Measurements from ENCODE around the gene ATRAID.

ATRAID gene

GRCh38 chr2:27261241-27261925 is 49.5 kb downstream of the ATRAID start:
- no peak overlapping the region for H3K9ac ChIP-seq (ENCODE audit: low read depth, low read length)
- peaks cover 6% of the 10 kb centered on the region; the same call in 1 of the 2 replicates for H3K4me1 ChIP-seq (ENCODE audit: insufficient read depth, low read length)
- H3K27ac ChIP-seq (ENCODE audit: low read length) = no peak overlapping the region
- H3K36me3 ChIP-seq (ENCODE audit: insufficient read depth, low read depth, low read length) = no peaks in the 10 kb centered on the region
- peaks cover 70% of the 10 kb centered on the region for H3K27me3 ChIP-seq (ENCODE audit: insufficient read depth, low read length)
- H3K9me3 ChIP-seq (ENCODE audit: insufficient read depth, low read depth, low read length) = no peaks in the 10 kb centered on the region; the same call in 1 of the 2 replicates
- peak overlapping the region; percentile 71; the same call in 1 of the 2 replicates for H3K4me3 ChIP-seq (ENCODE audit: low read length)

- H3K9ac ChIP-seq (ENCODE audit: low read depth, low read length) = no peak overlapping the region
- no peaks in the 10 kb centered on the region; the same call in 1 of the 2 replicates for H3K9me3 ChIP-seq (ENCODE audit: insufficient read depth, low read depth, low read length)
- peak overlapping the region; percentile 71; the same call in 1 of the 2 replicates for H3K4me3 ChIP-seq (ENCODE audit: low read length)
- peaks cover 74% of the 10 kb centered on the region for H3K27me3 ChIP-seq (ENCODE audit: insufficient read depth, low read length)
- H3K4me1 ChIP-seq (ENCODE audit: insufficient read depth, low read length) = peaks cover 6% of the 10 kb centered on the region; the same call in 1 of the 2 replicates
- no peak overlapping the region for H3K27ac ChIP-seq (ENCODE audit: low read length)
- H3K36me3 ChIP-seq (ENCODE audit: insufficient read depth, low read depth, low read length) = no peaks in the 10 kb centered on the region
Measured at GRCh38 chr2:27261926-27262298, 50.1 kb downstream of the ATRAID start.

GRCh38 chr2:27262379-27263286 is 50.8 kb downstream of the ATRAID start, which contains the start of gene SLC30A3:
SLC30A3 (minus strand) TSS chr2:27263047; CDS start chr2:27262906, 141 bp downstream.
- peaks cover 6% of the 10 kb centered on the region; the same call in 1 of the 2 replicates for H3K4me1 ChIP-seq (ENCODE audit: insufficient read depth, low read length)
- H3K4me3 ChIP-seq (ENCODE audit: low read length) = peak within 1 kb of the TSS; percentile 71
- H3K36me3 ChIP-seq (ENCODE audit: insufficient read depth, low read depth, low read length) = no peaks in the 10 kb centered on the region
- no peaks in the 10 kb centered on the region; the same call in 1 of the 2 replicates for H3K9me3 ChIP-seq (ENCODE audit: insufficient read depth, low read depth, low read length)
- peak within 1 kb of the TSS; percentile 37; the same call in 1 of the 2 replicates for H3K9ac ChIP-seq (ENCODE audit: low read depth, low read length)
- peaks cover 81% of the 10 kb centered on the region for H3K27me3 ChIP-seq (ENCODE audit: insufficient read depth, low read length)
- H3K27ac ChIP-seq (ENCODE audit: low read length) = no peak within 1 kb of the TSS

- Histone ChIP-seq H3K9ac (ENCODE audit: low read depth, low read length) (no peak overlapping the region; the same call in 1 of the 2 replicates), H3K4me1 (ENCODE audit: insufficient read depth, low read length) (peaks cover 6% of the 10 kb centered on the region; the same call in 1 of the 2 replicates), H3K36me3 (ENCODE audit: insufficient read depth, low read depth, low read length) (no peaks in the 10 kb centered on the region), H3K9me3 (ENCODE audit: insufficient read depth, low read depth, low read length) (no peaks in the 10 kb centered on the region; the same call in 1 of the 2 replicates), H3K27me3 (ENCODE audit: insufficient read depth, low read length) (peaks cover 84% of the 10 kb centered on the region), H3K27ac (ENCODE audit: low read length) (no peak overlapping the region), H3K4me3 (ENCODE audit: low read length) (peak overlapping the region; percentile 71)
Measured at GRCh38 chr2:27263287-27264252, 51.7 kb downstream of the ATRAID start.

- H3K27ac ChIP-seq (ENCODE audit: low read length) = no peak overlapping the region
- peaks cover 84% of the 10 kb centered on the region for H3K27me3 ChIP-seq (ENCODE audit: insufficient read depth, low read length)
- H3K9me3 ChIP-seq (ENCODE audit: insufficient read depth, low read depth, low read length) = no peaks in the 10 kb centered on the region; the same call in 1 of the 2 replicates
- H3K4me3 ChIP-seq (ENCODE audit: low read length) = peak overlapping the region; percentile 71
- peak overlapping the region; percentile 71; the same call in 1 of the 2 replicates for H3K9ac ChIP-seq (ENCODE audit: low read depth, low read length)
- no peaks in the 10 kb centered on the region for H3K36me3 ChIP-seq (ENCODE audit: insufficient read depth, low read depth, low read length)
- peaks cover 6% of the 10 kb centered on the region; the same call in 1 of the 2 replicates for H3K4me1 ChIP-seq (ENCODE audit: insufficient read depth, low read length)
Measured at GRCh38 chr2:27264253-27264752, 52.5 kb downstream of the ATRAID start.

- H3K4me1 ChIP-seq (ENCODE audit: insufficient read depth, low read length) = peaks cover 6% of the 10 kb centered on the region; the same call in 1 of the 2 replicates
- H3K27me3 ChIP-seq (ENCODE audit: insufficient read depth, low read length) = peaks cover 78% of the 10 kb centered on the region
- H3K27ac ChIP-seq (ENCODE audit: low read length) = no peak overlapping the region
- H3K9ac ChIP-seq (ENCODE audit: low read depth, low read length) = peak overlapping the region; percentile 71; the same call in 1 of the 2 replicates
- no peaks in the 10 kb centered on the region; the same call in 1 of the 2 replicates for H3K9me3 ChIP-seq (ENCODE audit: insufficient read depth, low read depth, low read length)
- peak overlapping the region; percentile 71 for H3K4me3 ChIP-seq (ENCODE audit: low read length)
- H3K36me3 ChIP-seq (ENCODE audit: insufficient read depth, low read depth, low read length) = no peaks in the 10 kb centered on the region
Measured at GRCh38 chr2:27264753-27265535, 53.1 kb downstream of the ATRAID start.

- Histone ChIP-seq H3K9me3 (ENCODE audit: insufficient read depth, low read depth, low read length) (no peaks in the 10 kb centered on the region; the same call in 1 of the 2 replicates), H3K4me3 (ENCODE audit: low read length) (peak overlapping the region; percentile 71; the same call in 1 of the 2 replicates), H3K27ac (ENCODE audit: low read length) (no peak overlapping the region), H3K27me3 (ENCODE audit: insufficient read depth, low read length) (peaks cover 76% of the 10 kb centered on the region), H3K4me1 (ENCODE audit: insufficient read depth, low read length) (peaks cover 6% of the 10 kb centered on the region; the same call in 1 of the 2 replicates), H3K9ac (ENCODE audit: low read depth, low read length) (no peak overlapping the region), H3K36me3 (ENCODE audit: insufficient read depth, low read depth, low read length) (no peaks in the 10 kb centered on the region)
Measured at GRCh38 chr2:27265536-27265870, 53.7 kb downstream of the ATRAID start.

Measured in iPS-20b (cell line).